IMR-90 (cell line): Measurements from ENCODE around the gene TMEM161A. TPM values are rescaled to one million over a fixed set of nuclear protein-coding genes. Genes with fewer than 3 reads are reported as not detected.

Experiments
- ATAC-seq: fragments of 200-7000 bp; cut with Tn5 transposase; 2 replicates; pipeline ENCODE4 v1.9.1; 2020; ENCODE audit warnings: low read depth, mild to moderate bottlenecking, moderate library complexity
- BruUV-seq: library from RNA; stranded (reverse); fragments of 400-500 nt; replicated peaks from 2 replicates; lab custom pipeline; 2021; lab: Mats Ljungman, UMichigan
- CTCF ChIA-PET: fragments of 300-600 bp; formaldehyde crosslinking; extraction: SDS; loops from one replicate; lab custom pipeline; 2021; ENCODE audit warnings: antibody characterized with exemption; lab: Yijun Ruan, JAX
- POLR2A ChIA-PET: fragments of 300-600 bp; sonication (Branson Sonifier 250); formaldehyde crosslinking; loops from one replicate; lab custom pipeline; 2022; ENCODE audit warnings: antibody characterized with exemption; ENCODE audit not compliant: unreplicated experiment; lab: Charles Lee
- DNase-seq: peaks from one replicate; pipeline ENCODE4 v3.0.0; 2013
- H2AFZ ChIP-seq: replicated peaks from 2 replicates; pipeline ENCODE3; 2013; ENCODE audit warnings: low read length, mild to moderate bottlenecking; ENCODE audit not compliant: poor library complexity
- H2AK5ac ChIP-seq: 2 replicates; pipeline ENCODE4 v1.6.1; 2013; ENCODE audit warnings: low read depth, low read length, inconsistent platforms
- H2AK9ac ChIP-seq: replicated peaks from 2 replicates; pipeline ENCODE3; 2013; ENCODE audit warnings: mild to moderate bottlenecking, low read depth, low read length, moderate library complexity; ENCODE audit not compliant: poor library complexity
- H2BK120ac ChIP-seq: 2 replicates; pipeline ENCODE4 v1.6.1; 2013; ENCODE audit warnings: low read depth, low read length, inconsistent platforms
- H2BK15ac ChIP-seq: 3 replicates; pipeline ENCODE4 v1.6.1; 2013; ENCODE audit warnings: low read depth, low read length, inconsistent platforms
- H2BK20ac ChIP-seq: 2 replicates; pipeline ENCODE4 v1.6.1; 2013; ENCODE audit warnings: low read depth, mild to moderate bottlenecking, inconsistent platforms, low read length, moderate library complexity
- H2BK5ac ChIP-seq: 2 replicates; pipeline ENCODE4 v1.6.1; 2013; ENCODE audit warnings: mild to moderate bottlenecking, low read depth, low read length, inconsistent platforms; ENCODE audit not compliant: poor library complexity, severe bottlenecking
- H3K14ac ChIP-seq: replicated peaks from 2 replicates; pipeline ENCODE4 v1.6.1; 2013; ENCODE audit warnings: low read depth, low read length, inconsistent platforms
- H3K18ac ChIP-seq: 2 replicates; pipeline ENCODE4 v1.6.1; 2013; ENCODE audit warnings: low read depth, low read length, control low read depth
- H3K23ac ChIP-seq: 2 replicates; pipeline ENCODE4 v1.6.1; 2013; ENCODE audit warnings: low read depth, low read length, inconsistent platforms
- H3K27ac ChIP-seq: 2 replicates; pipeline ENCODE4 v1.5.1; 2013; ENCODE audit warnings: mild to moderate bottlenecking, control low read depth, low read length; ENCODE audit not compliant: insufficient read depth
- H3K27me3 ChIP-seq: 2 replicates; pipeline ENCODE4 v1.6.1; 2013; ENCODE audit warnings: low read length; ENCODE audit not compliant: control insufficient read depth, insufficient read depth
- H3K36me3 ChIP-seq: 2 replicates; pipeline ENCODE4 v1.6.1; 2013; ENCODE audit warnings: low read length, mixed read lengths; ENCODE audit not compliant: control insufficient read depth, insufficient read depth
- H3K4ac ChIP-seq: 2 replicates; pipeline ENCODE4 v1.6.1; 2013; ENCODE audit warnings: low read depth, low read length, inconsistent platforms
- H3K4me1 ChIP-seq: 2 replicates; pipeline ENCODE4 v1.6.1; 2013; ENCODE audit warnings: low read length, mixed read lengths; ENCODE audit not compliant: control insufficient read depth, insufficient read depth
- H3K4me2 ChIP-seq: 2 replicates; pipeline ENCODE4 v1.6.1; 2013; ENCODE audit warnings: low read depth, mild to moderate bottlenecking, control low read depth, low read length, moderate library complexity
- H3K4me3 ChIP-seq: 2 replicates; pipeline ENCODE4 v1.5.1; 2013; ENCODE audit warnings: low read depth, mild to moderate bottlenecking, control low read depth, low read length, moderate library complexity; ENCODE audit not compliant: insufficient read depth
- H3K56ac ChIP-seq: 2 replicates; pipeline ENCODE4 v1.6.1; 2013; ENCODE audit warnings: low read length, inconsistent platforms; ENCODE audit not compliant: insufficient read depth; ENCODE audit errors: extremely low read depth
- H3K79me1 ChIP-seq, 2 experiments: 2 replicates each; pipeline ENCODE4 v1.6.1; 2013; ENCODE audit warnings: low read length in 2 of 2, inconsistent platforms in 1 of 2, low read depth in 1 of 2
- H3K9ac ChIP-seq: 2 replicates; pipeline ENCODE4 v1.6.1; 2013; ENCODE audit warnings: low read depth, low read length, control low read depth
- H3K9me1 ChIP-seq: 2 replicates; pipeline ENCODE4 v1.6.1; 2013; ENCODE audit warnings: low read length, inconsistent platforms; ENCODE audit not compliant: insufficient read depth
- H3K9me3 ChIP-seq: 2 replicates; pipeline ENCODE4 v1.6.1; 2013; ENCODE audit warnings: low read length; ENCODE audit not compliant: control insufficient read depth, insufficient read depth
- H4K20me1 ChIP-seq: 2 replicates; pipeline ENCODE4 v1.6.1; 2013; ENCODE audit warnings: low read length, inconsistent platforms; ENCODE audit not compliant: insufficient read depth
- H4K5ac ChIP-seq: 2 replicates; pipeline ENCODE4 v1.6.1; 2013; ENCODE audit warnings: mild to moderate bottlenecking, low read depth, low read length, control low read depth
- H4K8ac ChIP-seq, 2 experiments: 2 replicates each; pipeline ENCODE4 v1.6.1; 2013; ENCODE audit warnings: low read depth in 2 of 2, low read length in 2 of 2, control low read depth in 1 of 2, inconsistent platforms in 1 of 2
- H4K91ac ChIP-seq: 2 replicates; pipeline ENCODE4 v1.6.1; 2013; ENCODE audit warnings: low read depth, low read length, inconsistent platforms; ENCODE audit not compliant: insufficient read depth
- BHLHE40 ChIP-seq: fragments of 150-350 bp; IDR thresholded peaks from 2 replicates; pipeline ENCODE4 v1.6.1; 2016; ENCODE audit warnings: mild to moderate bottlenecking, low read depth, low read length
- CEBPB ChIP-seq: IDR thresholded peaks from 2 replicates; pipeline ENCODE4 v1.6.1; 2012; ENCODE audit warnings: low read depth, low read length, improper control_type of control experiment
- CHD1 ChIP-seq: IDR thresholded peaks from 2 replicates; pipeline ENCODE4 v1.6.1; 2012; ENCODE audit warnings: low read depth, low read length, improper control_type of control experiment
- FOS ChIP-seq: fragments of 150-350 bp; IDR thresholded peaks from 2 replicates; pipeline ENCODE4 v1.6.1; 2016; ENCODE audit warnings: low read depth, low read length
- MAFK ChIP-seq: IDR thresholded peaks from 2 replicates; pipeline ENCODE4 v1.6.1; 2012; ENCODE audit warnings: low read depth, low read length, improper control_type of control experiment
- MAZ ChIP-seq: IDR thresholded peaks from 2 replicates; pipeline ENCODE4 v1.6.1; 2012; ENCODE audit warnings: low read depth, mild to moderate bottlenecking, low read length, improper control_type of control experiment, moderate library complexity, borderline replicate concordance
- MXI1 ChIP-seq: IDR thresholded peaks from 2 replicates; pipeline ENCODE4 v1.6.1; 2012; ENCODE audit warnings: low read depth, mild to moderate bottlenecking, low read length, moderate library complexity, borderline replicate concordance
- NFE2L2 ChIP-seq: fragments of 150-350 bp; IDR thresholded peaks from 2 replicates; pipeline ENCODE4 v1.6.1; 2016; ENCODE audit warnings: low read depth, mild to moderate bottlenecking, low read length
- POLR2A ChIP-seq: IDR thresholded peaks from 2 replicates; pipeline ENCODE4 v1.6.1; 2012; ENCODE audit warnings: mild to moderate bottlenecking, low read depth, low read length
- RAD21 ChIP-seq: IDR thresholded peaks from 2 replicates; pipeline ENCODE4 v1.6.1; 2012; ENCODE audit warnings: low read length, improper control_type of control experiment
- RCOR1 ChIP-seq: IDR thresholded peaks from 2 replicates; pipeline ENCODE4 v1.6.1; 2012; ENCODE audit warnings: mild to moderate bottlenecking, low read length, improper control_type of control experiment; ENCODE audit not compliant: insufficient replicate concordance
- RFX5 ChIP-seq: IDR thresholded peaks from 2 replicates; pipeline ENCODE4 v1.8.0; 2012; ENCODE audit warnings: low read depth, mild to moderate bottlenecking, low read length, moderate library complexity
- SMC3 ChIP-seq: fragments of 150-350 bp; IDR thresholded peaks from 2 replicates; pipeline ENCODE4 v1.6.1; 2016; ENCODE audit warnings: low read depth, mild to moderate bottlenecking, antibody characterized with exemption, low read length, moderate library complexity
- WGBS, 2 experiments: methylation state at CpG; one replicate each; pipeline versions ENCODE4 v1.1.5 to v1.1.7; 2013; ENCODE audit warnings: missing lambda C conversion rate in 2 of 2; ENCODE audit not compliant: insufficient read length in 1 of 2; ENCODE audit errors: extremely low coverage in 2 of 2; 5-methylcytosine and 5-hydroxymethylcytosine counted together
- dilution Hi-C: fragments of 300-500 bp; cut with HindIII; formaldehyde crosslinking; loops from one replicate; pipeline ENCODE4 v1.14.3; 2018; ENCODE audit warnings: low sequenced_read_pairs; ENCODE audit not compliant: unreplicated experiment
- in situ Hi-C: fragments of 300-500 bp; cut with MboI; formaldehyde crosslinking; loops from 3 replicates; pipeline ENCODE4 v1.14.3; 2019; ENCODE audit warnings: low sequenced_read_pairs, inconsistent platforms, mixed read lengths
- intact Hi-C: fragments of 100-400 bp; cut with micrococcal nuclease; formaldehyde crosslinking; loops from 2 replicates; pipeline ENCODE4 v1.10.0; 2022
- polyA plus RNA-seq, 3 experiments: library from polyadenylated mRNA; depleted of rRNA; stranded (reverse); fragments of >200 nt; gene quantifications; 2 replicates each; pipeline ENCODE4 v1.2.3, GENCODE V29; 2012; ENCODE audit warnings: low replicate concordance in 1 of 3
- total RNA-seq: library from RNA; depleted of rRNA; stranded (reverse); fragments of >200 nt; gene quantifications from 2 replicates; pipeline ENCODE4 v1.2.3, GENCODE V29; 2012
- TF ChIP-seq, protein P1 (sequence below): fragments of 150-350 bp; IDR thresholded peaks from 2 replicates; pipeline ENCODE4 v1.6.1; 2016; ENCODE audit warnings: low read depth, mild to moderate bottlenecking, low read length, moderate library complexity, borderline replicate concordance
- TF ChIP-seq, protein P2 (sequence below): fragments of 150-350 bp; IDR thresholded peaks from 2 replicates; pipeline ENCODE4 v1.6.1; 2017; ENCODE audit warnings: mild to moderate bottlenecking, antibody characterized with exemption, low read length, low read depth
- TF ChIP-seq, protein P3 (sequence below): conservative IDR thresholded peaks from 2 replicates; pipeline ENCODE4 v1.5.1; 2012; ENCODE audit warnings: mild to moderate bottlenecking, low read depth, low read length, improper control_type of control experiment

The TMEM161A gene
- total and polyA plus RNA-seq, 2 of the 4 experiments (the other 2 are of a cell fraction), result 11.1 to 34.8 TPM

DNA sequence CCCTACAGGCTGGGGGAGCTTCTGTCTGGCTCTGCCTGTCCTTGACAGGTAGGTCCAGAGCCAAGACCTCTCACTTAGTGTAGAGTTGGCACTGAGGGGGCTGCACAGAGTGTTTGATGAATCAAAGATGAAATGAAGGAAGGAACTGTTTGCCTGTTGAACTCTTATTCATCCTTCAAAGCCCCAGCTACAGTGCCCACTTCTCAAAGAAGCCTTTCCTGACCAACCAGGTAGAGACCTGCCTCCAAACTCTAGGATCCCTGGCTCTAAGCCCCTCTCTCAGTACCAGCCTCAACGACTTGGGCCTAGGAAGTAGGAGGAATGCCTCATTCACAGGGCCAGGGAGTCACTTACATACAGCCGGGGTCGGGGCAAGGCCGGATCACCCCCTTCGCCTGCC is 9.1 kb upstream of the TMEM161A start:
- Histone ChIP-seq H3K9me3 (no peaks in the 10 kb centered on the region), H2AFZ (no peak overlapping the region), H2BK15ac (no peak overlapping the region), H3K18ac (no peak overlapping the region), H2AK9ac (peak overlapping the region; percentile 72), H4K5ac (no peak overlapping the region), H3K27ac (no peak overlapping the region), H3K79me1 (no peaks in the 10 kb centered on the region), H2AK5ac (no peak overlapping the region), H3K4ac (no peak overlapping the region), H3K27me3 (no peaks in the 10 kb centered on the region), H4K20me1 (no peaks in the 10 kb centered on the region), H4K91ac (no peak overlapping the region), H3K9ac (no peak overlapping the region), H3K56ac (no peak overlapping the region), H2BK5ac (no peak overlapping the region), H3K4me2 (no peak overlapping the region), H3K4me3 (no peak overlapping the region), H3K23ac (no peak overlapping the region), H3K36me3 (peaks cover 12% of the 10 kb centered on the region), H3K9me1 (no peaks in the 10 kb centered on the region), H3K4me1 (peaks cover 2% of the 10 kb centered on the region; the same call in 1 of the 2 replicates), H2BK20ac (no peak overlapping the region), H4K8ac (no peak overlapping the region), H2BK120ac (no peak overlapping the region), H3K14ac (no peak overlapping the region)
- no TSS peak for BruUV-seq
- no peak for ATAC-seq
- dilution Hi-C loops, result no loop called here
- WGBS, 2 experiments, result no CpG with 5 or more reads among the region's 5 CpGs
- no peak for DNase-seq
- POLR2A ChIA-PET, result no interaction called here
- CTCF ChIA-PET, result interaction anchor here (1.2 kb wide), 1 partner anchor 27 kb away, joined by 8 read pairs; no protein-coding TSS in a partner anchor
- in situ Hi-C loops, result no loop called here
- intact Hi-C loops, result loop anchor here (10.0 kb wide), 1 partner anchor 177 kb away; the partner anchor contains the start of genes MAU2 and SUGP1
- TF ChIP-seq FOS (no peak), MXI1 (no peak), MAFK (no peak), CEBPB (no peak), CHD1 (no peak), BHLHE40 (no peak), NFE2L2 (no peak), POLR2A (no peak), RFX5 (no peak), MAZ (no peak), SMC3 (no peak), RCOR1 (no peak), RAD21 (no peak)
- TF ChIP-seq, protein P1, sequence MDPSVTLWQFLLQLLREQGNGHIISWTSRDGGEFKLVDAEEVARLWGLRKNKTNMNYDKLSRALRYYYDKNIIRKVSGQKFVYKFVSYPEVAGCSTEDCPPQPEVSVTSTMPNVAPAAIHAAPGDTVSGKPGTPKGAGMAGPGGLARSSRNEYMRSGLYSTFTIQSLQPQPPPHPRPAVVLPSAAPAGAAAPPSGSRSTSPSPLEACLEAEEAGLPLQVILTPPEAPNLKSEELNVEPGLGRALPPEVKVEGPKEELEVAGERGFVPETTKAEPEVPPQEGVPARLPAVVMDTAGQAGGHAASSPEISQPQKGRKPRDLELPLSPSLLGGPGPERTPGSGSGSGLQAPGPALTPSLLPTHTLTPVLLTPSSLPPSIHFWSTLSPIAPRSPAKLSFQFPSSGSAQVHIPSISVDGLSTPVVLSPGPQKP, result no peak
- TF ChIP-seq, protein P2, sequence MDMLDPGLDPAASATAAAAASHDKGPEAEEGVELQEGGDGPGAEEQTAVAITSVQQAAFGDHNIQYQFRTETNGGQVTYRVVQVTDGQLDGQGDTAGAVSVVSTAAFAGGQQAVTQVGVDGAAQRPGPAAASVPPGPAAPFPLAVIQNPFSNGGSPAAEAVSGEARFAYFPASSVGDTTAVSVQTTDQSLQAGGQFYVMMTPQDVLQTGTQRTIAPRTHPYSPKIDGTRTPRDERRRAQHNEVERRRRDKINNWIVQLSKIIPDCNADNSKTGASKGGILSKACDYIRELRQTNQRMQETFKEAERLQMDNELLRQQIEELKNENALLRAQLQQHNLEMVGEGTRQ, result no peak
- TF ChIP-seq, protein P3, sequence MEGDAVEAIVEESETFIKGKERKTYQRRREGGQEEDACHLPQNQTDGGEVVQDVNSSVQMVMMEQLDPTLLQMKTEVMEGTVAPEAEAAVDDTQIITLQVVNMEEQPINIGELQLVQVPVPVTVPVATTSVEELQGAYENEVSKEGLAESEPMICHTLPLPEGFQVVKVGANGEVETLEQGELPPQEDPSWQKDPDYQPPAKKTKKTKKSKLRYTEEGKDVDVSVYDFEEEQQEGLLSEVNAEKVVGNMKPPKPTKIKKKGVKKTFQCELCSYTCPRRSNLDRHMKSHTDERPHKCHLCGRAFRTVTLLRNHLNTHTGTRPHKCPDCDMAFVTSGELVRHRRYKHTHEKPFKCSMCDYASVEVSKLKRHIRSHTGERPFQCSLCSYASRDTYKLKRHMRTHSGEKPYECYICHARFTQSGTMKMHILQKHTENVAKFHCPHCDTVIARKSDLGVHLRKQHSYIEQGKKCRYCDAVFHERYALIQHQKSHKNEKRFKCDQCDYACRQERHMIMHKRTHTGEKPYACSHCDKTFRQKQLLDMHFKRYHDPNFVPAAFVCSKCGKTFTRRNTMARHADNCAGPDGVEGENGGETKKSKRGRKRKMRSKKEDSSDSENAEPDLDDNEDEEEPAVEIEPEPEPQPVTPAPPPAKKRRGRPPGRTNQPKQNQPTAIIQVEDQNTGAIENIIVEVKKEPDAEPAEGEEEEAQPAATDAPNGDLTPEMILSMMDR, result no peak
